ENCODE measurements around the gene E2F6.
"Not testable (repeated sequence)": the region's sequence is repeated elsewhere in the genome, so short reads cannot be mapped to it uniquely, and the experiment has no call there.

The E2F6 gene

GRCh38 chr2:11407413-11407812 is 58.5 kb downstream of the E2F6 start:
- H3K9ac ChIP-seq (ENCODE audit: low read depth in 1 of 2, low read length in 2 of 2), result no peak overlapping the region
- H3K9me3 ChIP-seq (ENCODE audit: control insufficient read depth in 2 of 2, low read length in 2 of 2), result no peaks in the 10 kb centered on the region
- no peaks in the 10 kb centered on the region for H3K27me3 ChIP-seq (ENCODE audit: control insufficient read depth in 2 of 2, insufficient read depth in 2 of 2, low read length in 2 of 2)
- H3K36me3 ChIP-seq (ENCODE audit: control insufficient read depth in 2 of 2, insufficient read depth in 2 of 2, low read length in 2 of 2), result no peaks in the 10 kb centered on the region
- peak overlapping the region; percentile 83 to 93 for H3K27ac ChIP-seq (ENCODE audit: low read depth in 2 of 2, low read length in 2 of 2)
- no peak overlapping the region for H3K4me3 ChIP-seq (ENCODE audit: low read length in 2 of 2)
- H3K4me1 ChIP-seq (ENCODE audit: control insufficient read depth in 2 of 2, insufficient read depth in 2 of 2, low read length in 2 of 2), result peaks cover 28 to 44% of the 10 kb centered on the region in 2 donors

- no peaks in the 10 kb centered on the region for H3K27me3 ChIP-seq (ENCODE audit: control insufficient read depth in 2 of 2, insufficient read depth in 2 of 2, low read length in 2 of 2)
- no peaks in the 10 kb centered on the region for H3K9me3 ChIP-seq (ENCODE audit: control insufficient read depth in 2 of 2, low read length in 2 of 2)
- H3K36me3 ChIP-seq (ENCODE audit: control insufficient read depth in 2 of 2, insufficient read depth in 2 of 2, low read length in 2 of 2), result no peaks in the 10 kb centered on the region
- H3K27ac ChIP-seq (ENCODE audit: low read depth in 2 of 2, low read length in 2 of 2), result peak overlapping the region; percentile 83 to 93
- peaks cover 25 to 44% of the 10 kb centered on the region in 2 donors for H3K4me1 ChIP-seq (ENCODE audit: control insufficient read depth in 2 of 2, insufficient read depth in 2 of 2, low read length in 2 of 2)
- H3K4me3 ChIP-seq (ENCODE audit: low read length in 2 of 2), result no peak overlapping the region
- H3K9ac ChIP-seq (ENCODE audit: low read depth in 1 of 2, low read length in 2 of 2), result no peak overlapping the region
Observed at GRCh38 chr2:11406958-11407381, 59.0 kb downstream of the E2F6 start.

DNA sequence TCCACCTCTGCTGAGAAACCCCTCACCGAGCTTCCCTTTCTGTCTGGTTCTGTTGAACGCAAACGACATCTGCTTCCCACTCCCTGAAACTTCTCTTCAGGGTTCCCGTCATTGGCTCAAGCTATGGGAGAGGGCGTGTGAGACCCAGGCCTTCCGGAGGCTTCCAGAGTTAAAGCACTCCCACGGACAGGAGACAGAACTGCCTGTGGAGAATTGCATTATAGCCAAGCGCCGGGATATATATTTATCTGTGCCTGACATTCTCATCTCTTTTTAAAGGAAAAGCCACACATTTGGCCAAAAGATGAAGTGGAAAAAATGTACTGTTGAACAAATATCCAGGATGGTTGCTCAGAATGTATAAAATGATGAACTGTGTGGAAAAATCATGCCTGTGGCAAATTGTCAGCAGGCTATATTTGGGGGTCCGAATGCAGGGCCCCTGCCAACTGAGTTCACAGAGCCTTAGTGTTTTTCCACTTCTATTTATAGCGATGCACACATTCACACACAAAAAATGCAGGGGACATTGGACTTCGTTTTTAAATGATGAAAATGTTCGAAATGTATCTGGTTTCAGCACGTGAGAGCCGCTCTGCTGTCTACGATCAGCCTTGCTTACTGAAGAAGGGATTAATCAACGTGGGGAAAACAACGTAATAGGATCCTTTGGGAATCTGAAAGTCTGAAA is 59.5 kb downstream of the E2F6 start:
- Histone ChIP-seq H3K27me3 (ENCODE audit: control insufficient read depth in 2 of 2, insufficient read depth in 2 of 2, low read length in 2 of 2) (no peaks in the 10 kb centered on the region), H3K9ac (ENCODE audit: low read depth in 1 of 2, low read length in 2 of 2) (peak overlapping the region in 1 of 2 donors; percentile 65), H3K9me3 (ENCODE audit: control insufficient read depth in 2 of 2, low read length in 2 of 2) (no peaks in the 10 kb centered on the region), H3K36me3 (ENCODE audit: control insufficient read depth in 2 of 2, insufficient read depth in 2 of 2, low read length in 2 of 2) (no peaks in the 10 kb centered on the region), H3K4me1 (ENCODE audit: control insufficient read depth in 2 of 2, insufficient read depth in 2 of 2, low read length in 2 of 2) (peaks cover 25 to 40% of the 10 kb centered on the region in 2 donors), H3K27ac (ENCODE audit: low read depth in 2 of 2, low read length in 2 of 2) (peak overlapping the region; percentile 83 to 93), H3K4me3 (ENCODE audit: low read length in 2 of 2) (peak overlapping the region; percentile 0 to 61)

DNA sequence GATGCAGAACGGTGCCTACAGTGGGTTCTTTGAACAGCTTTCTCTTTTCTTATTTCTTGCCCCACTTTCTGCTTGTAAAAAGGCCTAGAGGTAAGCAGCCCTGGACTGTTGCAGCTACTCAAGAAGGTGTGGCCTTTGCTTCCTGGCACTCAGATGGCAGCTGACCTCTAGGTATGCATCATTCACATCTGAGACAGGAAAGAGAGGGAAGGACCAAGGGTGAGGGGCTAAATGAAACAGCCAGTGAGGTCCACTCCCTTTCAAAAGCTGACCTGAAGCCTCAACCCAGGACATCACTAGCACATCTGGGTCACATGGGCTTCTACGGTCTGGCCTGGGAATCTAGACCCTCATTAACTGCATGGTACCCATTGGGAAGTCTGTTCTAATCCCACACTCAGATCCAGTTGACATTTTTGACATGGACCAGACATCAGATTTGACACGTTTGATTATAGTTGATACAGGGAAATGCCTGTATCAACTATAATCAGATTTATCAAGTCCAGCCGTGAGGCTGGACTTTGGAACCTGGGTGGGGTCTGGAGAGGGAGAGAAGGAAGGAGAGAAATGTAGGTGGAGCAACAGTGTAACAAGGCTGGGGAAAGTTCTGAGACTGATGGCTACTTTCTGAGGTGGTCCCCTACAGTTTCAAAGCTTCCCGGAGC is 60.2 kb downstream of the E2F6 start:
- H3K36me3 ChIP-seq (ENCODE audit: control insufficient read depth in 2 of 2, insufficient read depth in 2 of 2, low read length in 2 of 2), result no peaks in the 10 kb centered on the region
- H3K9me3 ChIP-seq (ENCODE audit: control insufficient read depth in 2 of 2, low read length in 2 of 2), result no peaks in the 10 kb centered on the region
- peak overlapping the region; percentile 83 to 93 for H3K27ac ChIP-seq (ENCODE audit: low read depth in 2 of 2, low read length in 2 of 2)
- H3K4me3 ChIP-seq (ENCODE audit: low read length in 2 of 2), result peak overlapping the region; percentile 27 to 61
- no peaks in the 10 kb centered on the region for H3K27me3 ChIP-seq (ENCODE audit: control insufficient read depth in 2 of 2, insufficient read depth in 2 of 2, low read length in 2 of 2)
- peak overlapping the region; percentile 7 to 65 for H3K9ac ChIP-seq (ENCODE audit: low read depth in 1 of 2, low read length in 2 of 2)
- peaks cover 25 to 37% of the 10 kb centered on the region in 2 donors for H3K4me1 ChIP-seq (ENCODE audit: control insufficient read depth in 2 of 2, insufficient read depth in 2 of 2, low read length in 2 of 2)

DNA sequence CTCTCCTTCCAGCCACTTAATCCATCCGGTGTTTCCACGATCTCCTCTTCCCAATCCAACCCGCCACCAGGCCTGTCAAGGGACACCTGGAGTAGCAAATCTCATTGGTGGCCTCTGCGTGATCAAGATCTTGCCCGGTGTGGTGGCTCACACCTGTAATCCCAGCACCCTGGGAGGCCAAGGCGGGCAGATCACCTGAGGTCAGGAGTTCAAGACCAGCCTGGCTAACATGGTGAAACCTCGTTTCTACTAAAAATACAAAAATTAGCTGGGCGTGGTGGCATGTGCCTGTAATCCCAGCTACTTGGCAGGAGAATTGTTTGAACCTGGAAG is 60.9 kb downstream of the E2F6 start:
- not testable (repeated sequence) for H3K9ac ChIP-seq (ENCODE audit: low read depth in 1 of 2, low read length in 2 of 2); H3K4me3 ChIP-seq (ENCODE audit: low read length in 2 of 2); H3K36me3 ChIP-seq (ENCODE audit: control insufficient read depth in 2 of 2, insufficient read depth in 2 of 2, low read length in 2 of 2); H3K27me3 ChIP-seq (ENCODE audit: control insufficient read depth in 2 of 2, insufficient read depth in 2 of 2, low read length in 2 of 2); H3K9me3 ChIP-seq (ENCODE audit: control insufficient read depth in 2 of 2, low read length in 2 of 2)
- Histone ChIP-seq H3K4me1 (ENCODE audit: control insufficient read depth in 2 of 2, insufficient read depth in 2 of 2, low read length in 2 of 2) (peaks cover 25 to 37% of the 10 kb centered on the region in 2 donors), H3K27ac (ENCODE audit: low read depth in 2 of 2, low read length in 2 of 2) (peak overlapping the region; percentile 83 to 93)

GRCh38 chr2:11404376-11405073 is 61.4 kb downstream of the E2F6 start:
- peaks cover 26 to 38% of the 10 kb centered on the region in 2 donors for H3K4me1 ChIP-seq (ENCODE audit: control insufficient read depth in 2 of 2, insufficient read depth in 2 of 2, low read length in 2 of 2)
- no peaks in the 10 kb centered on the region for H3K36me3 ChIP-seq (ENCODE audit: control insufficient read depth in 2 of 2, insufficient read depth in 2 of 2, low read length in 2 of 2)
- H3K9me3 ChIP-seq (ENCODE audit: control insufficient read depth in 2 of 2, low read length in 2 of 2), result no peaks in the 10 kb centered on the region
- H3K4me3 ChIP-seq (ENCODE audit: low read length in 2 of 2), result no peak overlapping the region
- H3K9ac ChIP-seq (ENCODE audit: low read depth in 1 of 2, low read length in 2 of 2), result no peak overlapping the region
- H3K27me3 ChIP-seq (ENCODE audit: control insufficient read depth in 2 of 2, insufficient read depth in 2 of 2, low read length in 2 of 2), result no peaks in the 10 kb centered on the region
- peak overlapping the region; percentile 83 to 93 for H3K27ac ChIP-seq (ENCODE audit: low read depth in 2 of 2, low read length in 2 of 2)

DNA sequence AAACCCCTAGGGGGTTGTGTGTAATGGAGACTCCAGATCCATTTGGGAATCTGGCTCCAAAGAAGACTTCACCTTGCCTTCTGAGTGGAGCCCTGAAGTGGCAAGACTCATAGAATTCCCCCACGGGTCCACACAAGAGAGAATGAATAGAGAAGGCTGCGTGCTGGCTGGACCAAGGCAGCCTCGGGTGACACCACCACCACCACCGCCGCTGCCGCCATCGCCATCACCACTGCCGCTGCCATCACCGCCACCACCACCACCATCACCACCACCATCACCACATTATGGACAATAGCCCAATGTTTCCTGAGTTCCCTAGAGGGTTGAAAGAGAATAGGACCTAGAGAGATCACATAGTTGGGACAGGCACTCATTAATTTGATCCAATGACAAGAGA is 63.5 kb downstream of the E2F6 start:
- no peaks in the 10 kb centered on the region for H3K36me3 ChIP-seq (ENCODE audit: control insufficient read depth in 2 of 2, insufficient read depth in 2 of 2, low read length in 2 of 2)
- no peaks in the 10 kb centered on the region for H3K27me3 ChIP-seq (ENCODE audit: control insufficient read depth in 2 of 2, insufficient read depth in 2 of 2, low read length in 2 of 2)
- H3K4me1 ChIP-seq (ENCODE audit: control insufficient read depth in 2 of 2, insufficient read depth in 2 of 2, low read length in 2 of 2), result peaks cover 38 to 54% of the 10 kb centered on the region in 2 donors
- no peak overlapping the region for H3K9ac ChIP-seq (ENCODE audit: low read depth in 1 of 2, low read length in 2 of 2)
- H3K9me3 ChIP-seq (ENCODE audit: control insufficient read depth in 2 of 2, low read length in 2 of 2), result no peaks in the 10 kb centered on the region
- H3K27ac ChIP-seq (ENCODE audit: low read depth in 2 of 2, low read length in 2 of 2), result no peak overlapping the region
- no peak overlapping the region for H3K4me3 ChIP-seq (ENCODE audit: low read length in 2 of 2)

DNA sequence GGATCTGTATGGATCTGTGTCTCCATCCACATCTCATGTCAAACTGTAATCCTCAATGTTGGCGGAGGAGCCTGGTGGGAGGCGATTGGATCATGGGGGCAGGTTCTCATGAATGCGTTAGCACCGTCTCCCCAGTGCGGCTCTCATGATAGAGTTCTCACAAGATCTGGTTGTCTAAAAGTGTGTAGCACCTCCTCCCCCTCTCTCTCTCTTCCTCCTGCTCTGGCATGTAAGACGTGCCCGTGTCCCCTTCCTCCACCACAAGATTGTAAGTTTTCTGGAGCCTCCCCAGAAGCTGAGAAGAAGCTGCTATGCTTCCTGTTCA is 66.6 kb downstream of the E2F6 start:
- no peak overlapping the region for H3K27ac ChIP-seq (ENCODE audit: low read depth in 2 of 2, low read length in 2 of 2)
- H3K4me3 ChIP-seq (ENCODE audit: low read length in 2 of 2), result peak overlapping the region in 1 of 2 donors; percentile 37
- peaks cover 19 to 26% of the 10 kb centered on the region in 2 donors for H3K4me1 ChIP-seq (ENCODE audit: control insufficient read depth in 2 of 2, insufficient read depth in 2 of 2, low read length in 2 of 2)
- no peaks in the 10 kb centered on the region for H3K36me3 ChIP-seq (ENCODE audit: control insufficient read depth in 2 of 2, insufficient read depth in 2 of 2, low read length in 2 of 2)
- H3K9ac ChIP-seq (ENCODE audit: low read depth in 1 of 2, low read length in 2 of 2), result no peak overlapping the region
- no peaks in the 10 kb centered on the region for H3K27me3 ChIP-seq (ENCODE audit: control insufficient read depth in 2 of 2, insufficient read depth in 2 of 2, low read length in 2 of 2)
- H3K9me3 ChIP-seq (ENCODE audit: control insufficient read depth in 2 of 2, low read length in 2 of 2), result no peaks in the 10 kb centered on the region

DNA sequence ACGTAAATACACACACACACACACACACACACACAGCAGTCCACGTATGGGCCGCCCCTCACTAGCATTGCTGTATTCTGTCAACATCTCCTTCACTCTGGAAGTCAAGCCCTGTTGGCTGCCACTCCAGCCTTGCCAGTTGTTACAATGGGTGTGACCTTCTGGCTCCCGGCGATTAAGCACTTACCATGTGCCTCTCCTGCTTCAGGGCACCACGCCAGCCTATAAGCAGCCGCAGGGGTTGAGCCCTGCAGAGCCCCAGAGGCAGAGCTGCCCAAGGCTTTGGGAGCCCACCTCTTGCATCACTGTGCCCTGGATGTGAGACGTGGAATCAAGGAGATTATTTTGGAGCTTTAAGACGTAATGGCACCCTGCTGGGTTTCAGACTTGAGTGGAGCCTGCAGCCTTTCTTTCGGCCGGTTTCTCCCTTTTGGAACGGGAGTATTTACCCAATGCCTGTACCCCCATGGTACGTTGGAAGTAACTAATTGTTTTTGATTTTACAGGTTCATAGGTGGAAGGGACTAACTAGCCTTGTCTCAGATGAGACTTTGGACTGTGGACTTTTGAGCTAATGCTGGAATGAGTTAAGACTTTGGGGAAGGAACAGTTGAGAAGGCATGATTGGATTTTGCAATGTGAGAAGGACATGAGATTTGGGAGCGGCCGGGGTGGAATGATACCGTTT is 67.1 kb downstream of the E2F6 start:
- H3K27ac ChIP-seq (ENCODE audit: low read depth in 2 of 2, low read length in 2 of 2), result peak overlapping the region in 1 of 2 donors; percentile 61
- no peaks in the 10 kb centered on the region for H3K9me3 ChIP-seq (ENCODE audit: control insufficient read depth in 2 of 2, low read length in 2 of 2)
- peak overlapping the region; percentile 26 to 37 for H3K4me3 ChIP-seq (ENCODE audit: low read length in 2 of 2)
- H3K36me3 ChIP-seq (ENCODE audit: control insufficient read depth in 2 of 2, insufficient read depth in 2 of 2, low read length in 2 of 2), result no peaks in the 10 kb centered on the region
- H3K9ac ChIP-seq (ENCODE audit: low read depth in 1 of 2, low read length in 2 of 2), result no peak overlapping the region
- peaks cover 14 to 21% of the 10 kb centered on the region in 2 donors for H3K4me1 ChIP-seq (ENCODE audit: control insufficient read depth in 2 of 2, insufficient read depth in 2 of 2, low read length in 2 of 2)
- no peaks in the 10 kb centered on the region for H3K27me3 ChIP-seq (ENCODE audit: control insufficient read depth in 2 of 2, insufficient read depth in 2 of 2, low read length in 2 of 2)

- Histone ChIP-seq H3K9me3 (ENCODE audit: control insufficient read depth in 2 of 2, low read length in 2 of 2) (no peaks in the 10 kb centered on the region), H3K27me3 (ENCODE audit: control insufficient read depth in 2 of 2, insufficient read depth in 2 of 2, low read length in 2 of 2) (no peaks in the 10 kb centered on the region), H3K4me1 (ENCODE audit: control insufficient read depth in 2 of 2, insufficient read depth in 2 of 2, low read length in 2 of 2) (peaks cover 13 to 17% of the 10 kb centered on the region in 2 donors), H3K27ac (ENCODE audit: low read depth in 2 of 2, low read length in 2 of 2) (no peak overlapping the region), H3K9ac (ENCODE audit: low read depth in 1 of 2, low read length in 2 of 2) (no peak overlapping the region), H3K36me3 (ENCODE audit: control insufficient read depth in 2 of 2, insufficient read depth in 2 of 2, low read length in 2 of 2) (no peaks in the 10 kb centered on the region), H3K4me3 (ENCODE audit: low read length in 2 of 2) (no peak overlapping the region)
Observed at GRCh38 chr2:11397513-11397912, 68.4 kb downstream of the E2F6 start.

Measured in mucosa of rectum (tissue), 2 donors.